ENCODE results near the gene SNN. TPM values are rescaled to one million over a fixed set of nuclear protein-coding genes. Genes with fewer than 3 reads are reported as not detected.

The SNN gene
- total and polyA plus RNA-seq, 2 of the 4 experiments (the other 2 are of a cell fraction) = 10.0 to 13.0 TPM

DNA sequence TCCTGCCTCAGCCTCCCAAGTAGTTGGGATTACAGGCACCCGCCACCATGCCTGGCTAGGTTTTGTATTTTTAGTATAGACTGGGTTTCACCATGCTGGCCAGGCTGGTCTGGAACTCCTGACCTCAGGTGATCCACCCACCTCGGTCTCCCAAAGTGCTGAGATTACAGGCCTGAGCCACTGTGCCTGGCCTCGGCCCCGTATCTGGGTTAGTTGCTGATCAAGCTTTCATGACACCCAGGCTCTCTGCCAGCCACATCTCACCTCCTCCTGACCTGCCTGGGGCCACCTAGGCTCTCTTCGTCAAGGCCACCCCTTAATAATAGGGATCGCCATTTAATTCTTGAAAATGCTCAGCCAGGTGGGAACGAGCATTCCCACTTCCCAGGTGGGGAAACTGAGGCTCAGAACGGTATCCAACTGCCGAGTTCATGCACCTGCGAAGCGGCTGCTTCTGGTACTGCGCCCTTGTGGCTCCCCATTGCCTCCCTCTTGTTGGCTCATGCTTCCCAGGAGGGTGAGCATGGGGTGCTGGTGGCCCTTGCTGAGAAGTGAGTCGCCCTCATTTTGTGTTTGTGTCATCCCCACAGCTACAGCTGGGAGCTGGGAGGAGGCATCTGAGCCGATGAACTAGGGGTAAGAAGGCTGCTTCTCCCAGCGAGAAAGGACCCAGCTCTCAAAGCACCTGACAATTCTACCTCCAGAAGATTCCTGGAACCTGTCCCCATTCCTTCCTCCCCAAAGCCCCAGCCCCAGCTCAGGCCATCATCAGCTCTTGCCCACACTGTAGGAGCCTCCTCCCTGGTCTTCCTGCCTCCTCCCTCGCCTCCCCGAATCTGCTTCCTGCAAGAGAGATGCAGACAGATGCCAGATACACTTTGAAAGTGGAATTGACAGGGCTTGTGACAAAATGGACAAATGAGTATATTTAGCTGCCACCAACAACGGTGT, 17.3 kb upstream of the SNN start:
- Histone ChIP-seq H3K36me3 (ENCODE audit: control insufficient read depth, insufficient read depth, low read length) (no peaks in the 10 kb centered on the region), H3K56ac (ENCODE audit: extremely low read depth, insufficient read depth, low read length) (no peak overlapping the region), H3K23ac (ENCODE audit: low read depth, low read length) (no peak overlapping the region), H3K9me1 (ENCODE audit: insufficient read depth, low read length) (no peaks in the 10 kb centered on the region), H2BK15ac (ENCODE audit: low read depth, low read length) (no peak overlapping the region), H2BK5ac (ENCODE audit: low read depth, low read length, poor library complexity, severe bottlenecking) (no peak overlapping the region), H2BK20ac (ENCODE audit: low read depth, low read length) (no peak overlapping the region), H3K14ac (replicated peaks; ENCODE audit: low read depth, low read length) (no peak overlapping the region), H3K4me3 (ENCODE audit: insufficient read depth, low read depth, low read length) (no peak overlapping the region), H3K18ac (ENCODE audit: low read depth, low read length) (no peak overlapping the region), H3K27ac (ENCODE audit: insufficient read depth, low read length) (no peak overlapping the region), H3K4ac (ENCODE audit: low read depth, low read length) (no peak overlapping the region), H2AFZ (replicated peaks; ENCODE audit: low read length, poor library complexity) (no peak overlapping the region), H4K20me1 (ENCODE audit: insufficient read depth, low read length) (no peaks in the 10 kb centered on the region), H2AK5ac (ENCODE audit: low read depth, low read length) (no peak overlapping the region), H4K91ac (ENCODE audit: insufficient read depth, low read depth, low read length) (no peak overlapping the region), H3K79me1 (ENCODE audit: low read depth in 1 of 2, low read length in 2 of 2) (no peaks in the 10 kb centered on the region), H3K9ac (ENCODE audit: low read depth, low read length) (no peak overlapping the region), H3K27me3 (ENCODE audit: control insufficient read depth, insufficient read depth, low read length) (peaks cover 2% of the 10 kb centered on the region; the same call in 1 of the 2 replicates), H4K8ac (ENCODE audit: low read depth in 2 of 2, low read length in 2 of 2) (no peak overlapping the region), H3K4me2 (ENCODE audit: low read depth, low read length) (no peak overlapping the region), H2BK120ac (ENCODE audit: low read depth, low read length) (no peak overlapping the region), H3K4me1 (ENCODE audit: control insufficient read depth, insufficient read depth, low read length) (no peaks in the 10 kb centered on the region), H3K9me3 (ENCODE audit: control insufficient read depth, insufficient read depth, low read length) (no peaks in the 10 kb centered on the region), H4K5ac (ENCODE audit: low read depth, low read length) (no peak overlapping the region), H2AK9ac (replicated peaks; ENCODE audit: low read depth, low read length, poor library complexity) (no peak overlapping the region)
- dilution Hi-C loops (cut with HindIII; ENCODE audit: low sequenced_read_pairs, unreplicated experiment) = no loop called here
- no TSS peak for BruUV-seq (replicated peaks)
- intact Hi-C loops (cut with micrococcal nuclease) = no loop called here
- ChIA-PET CTCF (no interaction called here), POLR2A (ENCODE audit: unreplicated experiment) (no interaction called here)
- TF ChIP-seq FOS (IDR thresholded peaks at IDR 0.05; ENCODE audit: low read depth, low read length) (no peak), RFX5 (IDR thresholded peaks at IDR 0.05; ENCODE audit: low read depth, low read length) (no peak), POLR2A (IDR thresholded peaks at IDR 0.05; ENCODE audit: low read depth, low read length) (no peak), NFE2L2 (IDR thresholded peaks at IDR 0.05; ENCODE audit: low read depth, low read length) (no peak), MXI1 (IDR thresholded peaks at IDR 0.05; ENCODE audit: borderline replicate concordance, low read depth, low read length) (no peak), CEBPB (IDR thresholded peaks at IDR 0.05; ENCODE audit: low read depth, low read length) (no peak), BHLHE40 (IDR thresholded peaks at IDR 0.05; ENCODE audit: low read depth, low read length) (no peak), RAD21 (IDR thresholded peaks at IDR 0.05; ENCODE audit: low read length) (no peak), CHD1 (IDR thresholded peaks at IDR 0.05; ENCODE audit: low read depth, low read length) (no peak), USF2 (IDR thresholded peaks at IDR 0.05; ENCODE audit: low read depth, low read length) (no peak), MAZ (IDR thresholded peaks at IDR 0.05; ENCODE audit: borderline replicate concordance, low read depth, low read length) (no peak)
- TF ChIP-seq, protein P1, sequence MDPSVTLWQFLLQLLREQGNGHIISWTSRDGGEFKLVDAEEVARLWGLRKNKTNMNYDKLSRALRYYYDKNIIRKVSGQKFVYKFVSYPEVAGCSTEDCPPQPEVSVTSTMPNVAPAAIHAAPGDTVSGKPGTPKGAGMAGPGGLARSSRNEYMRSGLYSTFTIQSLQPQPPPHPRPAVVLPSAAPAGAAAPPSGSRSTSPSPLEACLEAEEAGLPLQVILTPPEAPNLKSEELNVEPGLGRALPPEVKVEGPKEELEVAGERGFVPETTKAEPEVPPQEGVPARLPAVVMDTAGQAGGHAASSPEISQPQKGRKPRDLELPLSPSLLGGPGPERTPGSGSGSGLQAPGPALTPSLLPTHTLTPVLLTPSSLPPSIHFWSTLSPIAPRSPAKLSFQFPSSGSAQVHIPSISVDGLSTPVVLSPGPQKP (IDR thresholded peaks at IDR 0.05; ENCODE audit: borderline replicate concordance, low read depth, low read length) = no peak
- WGBS, 2 experiments (ENCODE audit: extremely low coverage in 2 of 2, insufficient read length in 1 of 2) = 69% methylated on average over 5 of the region's 18 CpGs; no CpG with 5 or more reads in 1 of the 2 experiments
- DNase-seq (no peak), ATAC-seq (ENCODE audit: low read depth) (no peak)
- in situ Hi-C loops (cut with MboI; ENCODE audit: low sequenced_read_pairs) = no loop called here
